ENCODE data around the gene TACR3.
"Not testable (repeated sequence)": the region's sequence is repeated elsewhere in the genome, so short reads cannot be mapped to it uniquely, and the experiment has no call there.

TACR3 gene, protein sequence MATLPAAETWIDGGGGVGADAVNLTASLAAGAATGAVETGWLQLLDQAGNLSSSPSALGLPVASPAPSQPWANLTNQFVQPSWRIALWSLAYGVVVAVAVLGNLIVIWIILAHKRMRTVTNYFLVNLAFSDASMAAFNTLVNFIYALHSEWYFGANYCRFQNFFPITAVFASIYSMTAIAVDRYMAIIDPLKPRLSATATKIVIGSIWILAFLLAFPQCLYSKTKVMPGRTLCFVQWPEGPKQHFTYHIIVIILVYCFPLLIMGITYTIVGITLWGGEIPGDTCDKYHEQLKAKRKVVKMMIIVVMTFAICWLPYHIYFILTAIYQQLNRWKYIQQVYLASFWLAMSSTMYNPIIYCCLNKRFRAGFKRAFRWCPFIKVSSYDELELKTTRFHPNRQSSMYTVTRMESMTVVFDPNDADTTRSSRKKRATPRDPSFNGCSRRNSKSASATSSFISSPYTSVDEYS

DNA sequence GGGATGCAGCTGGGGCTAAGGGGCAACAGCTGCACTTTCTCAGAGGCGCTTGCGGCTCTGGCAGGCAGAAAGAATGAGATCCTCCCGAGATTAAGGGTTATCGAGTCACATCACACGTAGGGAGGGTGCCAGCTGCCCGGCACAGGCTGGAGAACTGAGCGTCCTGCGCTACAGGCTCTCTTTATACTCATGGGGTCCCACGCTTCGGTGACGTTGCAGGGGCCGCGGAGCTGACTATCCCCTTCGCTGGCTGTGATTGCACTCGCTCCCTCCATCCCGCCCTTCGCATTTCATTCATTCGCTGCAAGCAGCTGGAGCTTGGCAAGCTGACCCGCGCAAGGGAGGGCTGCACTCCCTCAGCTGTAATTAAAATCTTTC lies at the start of gene TACR3:
TACR3 (minus strand) TSS at position 156 of the 378 bp plus-strand sequence. CDS start 310 bp downstream, outside the sequence.
- Histone ChIP-seq H3K4me3 (ENCODE audit: low read depth, low read length) (no peak within 1 kb of the TSS), H3K36me3 (no peaks in the 10 kb centered on the region), H3K27ac (no peak within 1 kb of the TSS), H3K9me3 (ENCODE audit: severe bottlenecking) (no peaks in the 10 kb centered on the region), H3K27me3 (ENCODE audit: insufficient read depth, low read depth, severe bottlenecking) (no peaks in the 10 kb centered on the region)
- no peak for DNase-seq
- TF ChIP-seq, protein P1, sequence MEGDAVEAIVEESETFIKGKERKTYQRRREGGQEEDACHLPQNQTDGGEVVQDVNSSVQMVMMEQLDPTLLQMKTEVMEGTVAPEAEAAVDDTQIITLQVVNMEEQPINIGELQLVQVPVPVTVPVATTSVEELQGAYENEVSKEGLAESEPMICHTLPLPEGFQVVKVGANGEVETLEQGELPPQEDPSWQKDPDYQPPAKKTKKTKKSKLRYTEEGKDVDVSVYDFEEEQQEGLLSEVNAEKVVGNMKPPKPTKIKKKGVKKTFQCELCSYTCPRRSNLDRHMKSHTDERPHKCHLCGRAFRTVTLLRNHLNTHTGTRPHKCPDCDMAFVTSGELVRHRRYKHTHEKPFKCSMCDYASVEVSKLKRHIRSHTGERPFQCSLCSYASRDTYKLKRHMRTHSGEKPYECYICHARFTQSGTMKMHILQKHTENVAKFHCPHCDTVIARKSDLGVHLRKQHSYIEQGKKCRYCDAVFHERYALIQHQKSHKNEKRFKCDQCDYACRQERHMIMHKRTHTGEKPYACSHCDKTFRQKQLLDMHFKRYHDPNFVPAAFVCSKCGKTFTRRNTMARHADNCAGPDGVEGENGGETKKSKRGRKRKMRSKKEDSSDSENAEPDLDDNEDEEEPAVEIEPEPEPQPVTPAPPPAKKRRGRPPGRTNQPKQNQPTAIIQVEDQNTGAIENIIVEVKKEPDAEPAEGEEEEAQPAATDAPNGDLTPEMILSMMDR (IDR thresholded peaks at IDR 0.05; ENCODE audit: low read depth, low read length), result no peak

DNA sequence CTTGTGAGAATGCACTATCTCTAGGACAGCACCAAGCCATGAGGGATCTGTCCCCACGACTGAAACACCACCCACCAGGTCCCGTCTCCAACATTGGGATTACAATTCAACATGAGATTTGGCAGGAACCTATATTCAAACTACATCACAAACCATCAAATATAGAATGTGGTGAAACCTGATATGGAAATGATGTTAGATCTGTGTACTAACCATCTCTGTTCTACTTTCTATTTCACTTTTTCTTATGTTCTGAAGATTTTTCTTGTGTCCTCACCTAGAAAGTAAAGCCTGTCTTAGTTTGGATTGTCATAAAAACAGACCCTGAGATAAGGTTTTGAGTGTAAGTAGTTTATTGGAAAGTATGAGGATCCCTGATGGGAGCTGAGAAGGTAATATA lies 37.8 kb upstream of the TACR3 start:
- no peak overlapping the region for H3K4me3 ChIP-seq (ENCODE audit: low read depth, low read length)
- TF ChIP-seq, protein P1 (IDR thresholded peaks at IDR 0.05; ENCODE audit: low read depth, low read length), result no peak
- H3K27me3 ChIP-seq (ENCODE audit: insufficient read depth, low read depth, severe bottlenecking), result no peaks in the 10 kb centered on the region
- no peaks in the 10 kb centered on the region for H3K9me3 ChIP-seq (ENCODE audit: severe bottlenecking)
- DNase-seq, result no peak
- no peak overlapping the region for H3K27ac ChIP-seq
- H3K36me3 ChIP-seq, result no peaks in the 10 kb centered on the region

DNA sequence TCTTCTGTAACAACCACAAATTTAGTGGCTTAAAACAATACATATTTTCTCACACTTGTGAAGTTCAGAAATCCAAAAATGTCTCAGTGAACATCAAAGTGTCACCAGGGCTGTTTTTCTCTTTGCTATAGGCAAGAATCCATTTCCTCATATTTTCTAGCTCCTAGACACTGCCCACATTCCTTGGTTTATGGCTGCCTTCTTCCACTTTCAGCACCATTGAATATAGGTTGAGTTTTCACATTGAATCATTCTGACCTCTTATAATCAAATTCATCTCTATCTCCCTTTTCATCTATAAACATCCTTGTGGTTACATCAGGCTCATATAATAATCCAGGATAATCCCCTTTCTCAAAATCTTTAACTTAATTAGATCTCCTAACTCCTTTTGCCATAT lies 37.0 kb upstream of the TACR3 start:
- H3K9me3 ChIP-seq (ENCODE audit: severe bottlenecking), result no peaks in the 10 kb centered on the region
- no peaks in the 10 kb centered on the region for H3K27me3 ChIP-seq (ENCODE audit: insufficient read depth, low read depth, severe bottlenecking)
- DNase-seq, result no peak
- H3K4me3 ChIP-seq (ENCODE audit: low read depth, low read length), result no peak overlapping the region
- no peak overlapping the region for H3K27ac ChIP-seq
- no peaks in the 10 kb centered on the region for H3K36me3 ChIP-seq
- TF ChIP-seq, protein P1 (IDR thresholded peaks at IDR 0.05; ENCODE audit: low read depth, low read length), result no peak

DNA sequence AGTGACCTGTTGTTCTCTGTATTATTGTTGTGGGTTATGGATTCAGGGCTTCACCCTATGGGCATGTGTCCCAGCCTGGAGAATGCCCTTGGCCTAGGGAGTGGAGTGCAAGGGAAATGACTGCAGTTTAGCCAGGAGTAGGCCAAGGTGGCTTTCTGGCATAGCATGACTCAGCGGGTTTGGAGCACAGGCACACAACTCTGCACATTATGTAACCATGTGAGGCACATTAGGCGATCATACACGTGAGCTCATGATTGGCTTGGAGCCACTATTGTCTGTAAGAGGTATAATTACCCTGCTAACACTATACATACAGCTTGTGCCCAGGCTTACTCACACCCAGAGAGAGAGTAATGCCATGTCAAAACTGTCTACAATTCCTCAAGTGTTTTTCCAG lies 35.1 kb upstream of the TACR3 start:
- no peaks in the 10 kb centered on the region for H3K9me3 ChIP-seq (ENCODE audit: severe bottlenecking)
- no peak overlapping the region for H3K4me3 ChIP-seq (ENCODE audit: low read depth, low read length)
- no peak overlapping the region for H3K27ac ChIP-seq
- TF ChIP-seq, protein P1 (IDR thresholded peaks at IDR 0.05; ENCODE audit: low read depth, low read length), result no peak
- no peaks in the 10 kb centered on the region for H3K36me3 ChIP-seq
- DNase-seq, result no peak
- no peaks in the 10 kb centered on the region for H3K27me3 ChIP-seq (ENCODE audit: insufficient read depth, low read depth, severe bottlenecking)

DNA sequence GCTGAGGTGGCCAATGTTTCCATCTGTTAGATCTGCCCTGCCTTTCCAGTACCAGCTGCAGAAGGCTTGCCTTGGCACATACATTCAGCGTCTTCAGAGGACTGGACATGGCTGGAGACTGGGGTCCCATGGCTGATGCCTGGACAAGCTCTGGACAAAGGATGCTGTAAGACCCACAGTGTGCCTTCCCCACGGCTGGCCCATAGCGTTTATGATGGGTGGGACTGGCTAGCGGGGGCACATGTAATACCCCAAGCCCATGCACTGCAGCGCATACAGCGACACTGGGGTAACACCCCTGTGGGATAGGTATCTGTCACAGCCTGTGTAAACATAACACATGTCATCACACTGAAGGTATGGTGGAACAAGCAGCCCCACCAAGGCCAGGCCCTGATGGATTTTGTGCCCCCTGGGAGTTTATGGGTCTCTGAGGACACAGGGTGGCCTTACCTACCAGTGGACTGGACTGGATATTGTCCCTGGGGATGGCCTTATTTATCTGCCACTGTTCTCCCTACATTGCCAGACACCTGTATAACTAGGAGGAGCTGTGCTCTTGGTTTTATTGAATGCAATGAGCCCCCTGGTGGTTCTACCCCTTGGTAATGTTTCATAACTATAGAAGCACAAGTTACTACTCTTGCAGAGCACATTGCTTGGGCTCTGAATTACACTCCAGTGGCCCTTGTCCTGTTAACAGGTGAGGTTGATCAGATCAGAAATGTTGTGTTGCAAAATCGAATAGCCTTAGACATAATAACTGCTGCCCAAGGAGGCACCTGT lies 34.3 kb upstream of the TACR3 start:
- TF ChIP-seq, protein P1 (IDR thresholded peaks at IDR 0.05; ENCODE audit: low read depth, low read length), result no peak
- no peaks in the 10 kb centered on the region for H3K9me3 ChIP-seq (ENCODE audit: severe bottlenecking)
- DNase-seq, result peak; percentile 14
- no peaks in the 10 kb centered on the region for H3K27me3 ChIP-seq (ENCODE audit: insufficient read depth, low read depth, severe bottlenecking)
- H3K36me3 ChIP-seq, result no peaks in the 10 kb centered on the region
- H3K27ac ChIP-seq, result no peak overlapping the region
- H3K4me3 ChIP-seq (ENCODE audit: low read depth, low read length), result no peak overlapping the region

DNA sequence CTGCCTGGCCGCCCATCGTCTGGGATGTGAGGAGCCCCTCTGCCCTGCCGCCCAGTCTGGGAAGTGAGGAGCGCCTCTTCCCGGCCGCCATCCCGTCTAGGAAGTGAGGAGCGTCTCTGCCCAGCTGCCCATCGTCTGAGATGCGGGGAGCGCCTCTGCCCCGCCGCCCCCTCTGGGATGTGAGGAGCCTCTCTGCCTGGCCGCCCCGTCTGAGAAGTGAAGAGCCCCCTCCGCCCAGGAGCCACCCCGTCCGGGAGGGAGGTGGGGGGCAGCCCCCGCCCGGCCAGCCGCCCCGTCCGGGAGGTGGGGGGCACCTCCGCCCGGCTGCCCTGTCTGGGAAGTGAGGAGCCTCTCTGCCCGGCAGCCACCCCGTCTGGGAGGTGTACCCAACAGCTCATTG lies 3.4 kb upstream of the TACR3 start:
- not testable (repeated sequence) for DNase-seq; H3K27ac ChIP-seq; H3K27me3 ChIP-seq (ENCODE audit: insufficient read depth, low read depth, severe bottlenecking); H3K9me3 ChIP-seq (ENCODE audit: severe bottlenecking); H3K4me3 ChIP-seq (ENCODE audit: low read depth, low read length); H3K36me3 ChIP-seq

Data from WERI-Rb-1 (cell line).